ENCODE data around the gene CST5.
"Not testable (repeated sequence)": the region's sequence is repeated elsewhere in the genome, so short reads cannot be mapped to it uniquely, and the experiment has no call there.

Gene CST5

DNA sequence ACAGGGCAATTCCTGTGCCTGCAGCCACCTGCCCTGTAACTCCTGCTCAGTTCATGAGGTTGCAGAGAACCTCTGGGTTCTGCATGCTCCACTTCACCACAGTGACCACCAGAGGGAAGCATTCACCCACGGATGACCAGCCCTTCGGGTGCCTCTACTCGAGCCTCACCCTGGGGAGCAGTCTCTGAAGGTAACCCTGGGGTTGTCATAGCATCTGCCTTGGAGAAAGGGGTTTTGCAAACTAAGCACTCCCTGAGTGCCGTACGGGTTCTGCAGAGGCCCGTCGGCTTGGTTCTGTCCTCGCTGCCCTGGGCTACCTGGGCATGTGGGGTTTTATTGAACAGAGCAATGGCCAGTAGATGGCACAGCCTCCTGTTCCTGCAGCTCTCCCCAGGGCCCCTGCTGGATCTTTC is 10.2 kb upstream of the CST5 start:
- peak; percentile 33 to 45 for DNase-seq (ENCODE audit: low read depth in 2 of 2)

- DNase-seq (ENCODE audit: low read depth in 2 of 2) = no peak
Observed at GRCh38 chr20:23887856-23888255, 8.3 kb upstream of the CST5 start.

- DNase-seq (ENCODE audit: low read depth in 2 of 2) = no peak
Observed at GRCh38 chr20:23884771-23885162, 5.2 kb upstream of the CST5 start.

DNA sequence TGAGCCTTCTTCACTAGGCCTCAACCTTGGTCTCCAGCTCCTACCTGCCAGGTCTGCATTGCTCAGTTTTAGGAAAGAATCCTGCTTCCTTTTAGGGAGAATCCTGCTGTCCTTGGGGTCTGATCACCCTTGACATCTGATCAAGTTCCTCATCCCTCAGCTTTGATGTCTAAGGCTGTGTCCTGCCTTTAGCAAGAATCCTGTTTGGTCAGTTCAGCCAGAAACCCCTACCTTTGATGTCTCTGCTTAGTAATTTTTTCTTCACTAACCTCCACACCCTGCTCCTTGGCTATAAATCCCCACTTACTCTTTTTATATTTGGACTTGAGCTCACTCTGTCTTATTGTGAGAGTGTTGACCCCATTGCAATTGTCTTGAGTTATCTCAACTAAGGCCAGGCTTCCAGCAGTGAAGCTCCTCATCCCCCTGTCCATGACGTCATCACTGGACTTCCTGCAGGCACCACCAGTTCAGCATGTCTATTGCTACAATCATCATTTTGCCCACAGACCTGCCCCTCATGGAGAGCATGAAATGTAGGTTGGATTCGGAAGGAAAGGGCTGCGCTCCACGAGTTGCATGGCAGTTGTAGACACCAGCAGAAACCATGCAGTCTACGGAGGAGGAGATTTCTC is 4.7 kb upstream of the CST5 start:
- no peak for DNase-seq (ENCODE audit: low read depth in 2 of 2)

DNA sequence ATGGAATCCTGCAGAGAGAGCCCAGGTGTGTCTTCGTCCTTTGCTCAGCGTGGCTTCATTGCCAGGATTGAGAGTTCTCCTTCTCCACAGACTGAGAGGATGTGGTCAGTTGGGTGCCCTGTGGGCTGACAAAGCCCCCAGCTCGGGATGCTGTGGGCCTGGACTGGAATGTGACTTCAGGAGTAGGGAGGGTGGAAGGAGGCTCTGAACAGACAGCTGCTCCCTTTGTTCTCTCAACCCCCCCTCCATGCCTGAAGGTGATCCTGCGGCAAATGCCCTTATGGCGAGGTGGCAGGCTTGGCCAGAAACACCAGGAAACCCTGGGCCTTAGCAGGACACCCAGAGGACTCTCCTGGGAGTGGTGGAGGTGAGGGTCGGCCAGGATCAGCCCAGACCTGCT is 1.8 kb upstream of the CST5 start:
- no peak for DNase-seq (ENCODE audit: low read depth in 2 of 2)

- no peak for DNase-seq (ENCODE audit: low read depth in 2 of 2)
Observed at GRCh38 chr20:23880417-23880816, 869 bp upstream of the CST5 start.

- no peak for DNase-seq (ENCODE audit: low read depth in 2 of 2)
Observed at GRCh38 chr20:23879811-23880374, 345 bp upstream of the CST5 start.

- DNase-seq (ENCODE audit: low read depth in 2 of 2) = no peak
Observed at GRCh38 chr20:23878787-23879186, 761 bp downstream of the CST5 start.

- DNase-seq (ENCODE audit: low read depth in 2 of 2) = not testable (repeated sequence)
Observed at GRCh38 chr20:23878016-23878542, 1.5 kb downstream of the CST5 start.

DNA sequence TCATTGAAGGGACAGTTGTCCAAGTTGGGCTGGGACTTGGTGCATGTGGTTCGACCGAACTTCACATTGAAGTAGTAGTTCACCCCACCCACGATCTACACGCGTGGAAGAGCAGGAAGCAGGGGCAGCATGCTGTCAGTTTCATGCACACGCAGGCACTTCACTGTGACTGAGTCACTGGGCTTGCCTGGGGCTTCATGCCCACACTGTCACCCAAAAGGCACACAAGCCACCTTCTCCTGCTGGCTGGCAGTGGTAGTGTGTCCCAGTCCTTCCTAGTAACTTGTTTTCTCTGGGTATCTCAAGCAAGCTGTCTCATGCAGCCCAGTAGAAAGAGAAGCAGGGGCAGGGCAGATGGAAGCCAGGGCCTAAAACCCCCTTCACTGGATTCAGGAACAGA is 2.0 kb downstream of the CST5 start:
- DNase-seq (ENCODE audit: low read depth in 2 of 2) = no peak

DNA sequence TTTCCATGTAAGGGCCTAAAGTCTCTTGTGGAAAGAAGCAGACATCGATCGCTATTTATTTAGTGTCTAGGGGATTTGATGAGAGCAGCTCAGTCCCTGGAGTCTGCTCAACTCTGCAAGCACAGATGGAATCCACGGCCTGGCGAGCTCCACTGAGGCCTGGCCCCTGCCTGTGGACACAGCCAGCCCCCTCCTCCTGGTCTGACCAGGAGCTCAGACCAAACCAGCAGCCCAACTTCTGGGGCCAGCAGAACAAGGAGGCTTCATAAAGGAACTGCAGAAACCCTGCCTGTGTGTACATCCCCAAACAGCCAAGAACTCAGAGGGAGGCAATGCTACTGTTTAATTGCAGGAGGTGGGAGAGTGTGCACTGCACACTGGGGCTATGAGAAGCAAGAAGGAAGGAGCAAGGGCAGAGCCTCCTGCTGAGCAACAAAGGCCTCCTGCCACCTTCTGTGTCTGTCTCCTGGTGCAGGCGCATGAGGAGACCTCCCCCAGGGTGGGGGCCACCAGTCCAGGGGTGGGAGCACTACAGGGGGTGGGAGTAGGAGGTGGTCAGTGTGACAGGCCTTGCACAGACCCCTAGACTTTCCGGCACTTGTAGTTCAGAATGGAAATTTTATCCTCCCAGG is 3.8 kb downstream of the CST5 start:
- no peak for DNase-seq (ENCODE audit: low read depth in 2 of 2)

DNA sequence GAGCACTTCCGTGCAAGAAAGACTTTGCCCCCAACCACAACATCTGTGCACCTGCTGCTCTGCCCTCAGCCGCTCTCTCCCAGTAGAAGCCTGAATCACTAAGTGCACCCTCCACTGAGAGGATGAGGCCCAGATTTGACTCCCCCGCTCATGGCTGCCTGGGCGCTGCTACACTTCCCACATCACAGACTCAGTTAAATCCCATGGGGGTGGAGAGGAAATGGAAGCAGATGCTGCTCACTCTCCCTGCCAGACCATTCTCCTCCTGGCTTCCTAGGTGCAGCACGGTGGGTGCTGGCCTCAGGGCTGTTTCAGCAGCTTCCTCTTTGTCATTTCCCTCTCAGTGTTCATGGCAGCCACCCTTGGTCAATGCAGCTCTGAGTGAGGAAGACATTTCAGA is 4.8 kb downstream of the CST5 start:
- DNase-seq (ENCODE audit: low read depth in 2 of 2) = no peak

DNA sequence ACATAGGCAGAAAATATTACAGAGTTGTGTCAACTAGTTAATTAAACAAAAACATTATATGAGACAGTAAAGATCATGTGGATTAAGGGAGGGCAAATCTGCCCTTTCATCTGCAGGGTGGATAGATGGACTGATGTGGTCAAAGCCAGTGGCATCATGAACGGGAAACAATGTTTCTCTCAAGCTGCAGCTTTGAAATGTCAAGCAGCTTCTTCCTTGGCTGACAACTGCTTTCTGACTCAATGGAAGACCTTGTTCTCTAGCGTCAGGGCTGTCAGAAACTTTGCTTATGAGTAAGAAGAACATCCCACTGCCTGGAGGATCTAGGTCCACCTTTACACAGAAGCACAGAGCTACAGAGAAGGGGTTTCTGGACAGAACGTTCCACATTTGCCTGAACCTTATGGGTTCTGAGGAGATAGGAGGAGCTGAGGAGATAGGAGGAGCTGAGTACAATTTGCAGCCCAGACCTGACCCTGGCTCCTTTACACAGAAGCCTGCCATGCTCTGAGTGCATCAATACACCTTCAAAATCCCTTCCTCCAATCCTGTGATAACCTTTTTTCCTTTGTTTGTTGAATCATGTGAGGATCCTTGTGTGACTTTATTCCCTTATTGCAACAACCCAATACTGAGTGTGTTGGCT is 6.1 kb downstream of the CST5 start:
- no peak for DNase-seq (ENCODE audit: low read depth in 2 of 2)

- DNase-seq (ENCODE audit: low read depth in 2 of 2) = no peak
Observed at GRCh38 chr20:23872065-23872464, 7.5 kb downstream of the CST5 start.

- DNase-seq (ENCODE audit: low read depth in 2 of 2) = no peak
Observed at GRCh38 chr20:23870461-23870860, 9.1 kb downstream of the CST5 start.

GRCh38 chr20:23869520-23869919 is 10.0 kb downstream of the CST5 start:
- DNase-seq (ENCODE audit: low read depth in 2 of 2) = no peak

- no peak for DNase-seq (ENCODE audit: low read depth in 2 of 2)
Observed at GRCh38 chr20:23868321-23868720, 11.2 kb downstream of the CST5 start.

GRCh38 chr20:23867152-23867776 is 12.3 kb downstream of the CST5 start:
- DNase-seq (ENCODE audit: low read depth in 2 of 2) = no peak

DNA sequence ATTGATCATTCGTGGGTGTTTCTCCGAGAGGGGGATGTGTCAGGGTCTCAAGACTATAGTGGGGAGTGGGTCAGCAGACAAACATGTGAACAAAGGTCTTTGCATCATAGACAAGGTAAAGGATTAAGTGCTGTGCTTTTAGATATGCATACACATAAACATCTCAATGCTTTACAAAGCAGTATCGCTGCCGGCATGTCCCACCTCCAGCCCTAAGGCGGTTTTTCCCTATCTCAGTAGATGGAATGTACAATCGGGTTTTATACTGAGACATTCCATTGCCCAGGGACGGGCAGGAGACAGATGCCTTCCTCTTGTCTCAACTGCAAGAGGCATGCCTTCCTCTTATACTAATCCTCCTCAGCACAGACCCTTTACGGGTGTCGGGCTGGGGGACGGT is 18.8 kb downstream of the CST5 start:
- DNase-seq (ENCODE audit: low read depth in 2 of 2) = not testable (repeated sequence)

DNA sequence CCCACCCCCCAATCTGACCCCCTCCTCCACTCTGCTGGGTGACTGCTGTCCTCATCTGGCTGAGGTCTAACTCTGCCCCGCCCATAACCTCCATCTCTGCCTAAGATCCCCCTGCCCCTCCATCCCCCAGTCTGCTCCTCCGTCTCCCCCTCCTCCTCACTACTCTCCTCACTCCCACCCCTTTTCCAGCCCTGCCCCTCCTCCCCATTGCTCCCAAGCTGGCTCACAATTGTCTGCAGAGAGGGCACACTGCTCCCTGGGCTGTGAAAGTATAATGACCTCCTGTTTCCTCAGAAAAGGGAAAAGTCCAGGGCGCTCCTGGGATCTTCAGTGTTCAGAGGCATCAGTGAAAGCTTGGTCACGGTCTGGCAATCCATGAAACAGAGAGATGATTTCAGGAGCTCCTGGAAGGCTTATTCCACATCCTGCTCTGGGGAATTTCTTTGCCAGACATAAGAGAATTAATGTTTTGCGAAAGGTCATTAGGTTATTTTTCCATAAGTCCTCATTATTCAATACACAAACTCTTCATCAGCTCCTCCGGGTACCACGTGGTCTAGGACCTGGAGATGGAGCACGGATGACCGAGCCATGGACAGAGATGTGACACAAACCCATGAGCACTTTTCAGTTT is 21.5 kb downstream of the CST5 start:
- DNase-seq (ENCODE audit: low read depth in 2 of 2) = no peak

DNA sequence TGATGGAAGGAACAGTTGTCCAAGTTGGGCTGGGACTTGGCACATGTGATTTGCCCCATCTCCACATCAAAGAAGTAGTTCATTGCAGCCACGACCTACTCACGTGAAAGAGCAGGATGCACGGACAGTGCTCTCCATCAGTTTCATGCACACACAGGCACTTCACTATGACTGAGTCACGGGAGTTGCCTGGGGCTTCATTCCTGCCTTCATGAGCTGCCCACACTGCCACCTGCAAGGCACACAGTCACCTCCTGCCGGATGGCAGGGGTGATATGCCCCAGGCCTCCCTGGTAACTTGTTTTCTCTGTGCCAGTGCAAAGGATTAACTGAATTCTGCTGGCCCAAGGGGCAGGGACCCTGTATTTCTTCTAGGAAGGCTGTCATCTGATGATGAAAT is 22.8 kb downstream of the CST5 start:
- no peak for DNase-seq (ENCODE audit: low read depth in 2 of 2)

GRCh38 chr20:23856226-23856625 is 23.3 kb downstream of the CST5 start:
- DNase-seq (ENCODE audit: low read depth in 2 of 2) = no peak
